ENCODE data around the gene MBD3L5.
"Not testable (repeated sequence)": the region's sequence is repeated elsewhere in the genome, so short reads cannot be mapped to it uniquely, and the experiment has no call there.

Gene MBD3L5

DNA sequence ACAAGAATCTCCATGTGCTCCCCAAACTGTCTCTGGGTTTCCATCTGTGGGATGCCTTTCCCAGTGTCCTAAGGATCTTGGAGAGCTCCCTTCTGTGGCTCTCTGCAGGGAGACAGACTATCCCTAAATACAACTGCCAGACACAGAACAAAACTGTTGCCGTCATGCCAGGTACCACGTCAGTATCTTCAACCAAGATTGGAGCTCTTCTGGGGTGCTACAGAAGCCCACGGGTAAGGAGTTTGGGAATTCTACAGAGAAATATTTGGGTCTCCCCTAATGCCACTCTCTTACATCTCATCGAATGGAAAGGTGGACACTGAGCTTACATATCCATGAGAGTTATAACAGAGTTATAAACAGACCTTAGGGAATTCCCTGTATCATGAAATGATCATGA, 33.0 kb downstream of the MBD3L5 start:
- TF ChIP-seq, protein P1, sequence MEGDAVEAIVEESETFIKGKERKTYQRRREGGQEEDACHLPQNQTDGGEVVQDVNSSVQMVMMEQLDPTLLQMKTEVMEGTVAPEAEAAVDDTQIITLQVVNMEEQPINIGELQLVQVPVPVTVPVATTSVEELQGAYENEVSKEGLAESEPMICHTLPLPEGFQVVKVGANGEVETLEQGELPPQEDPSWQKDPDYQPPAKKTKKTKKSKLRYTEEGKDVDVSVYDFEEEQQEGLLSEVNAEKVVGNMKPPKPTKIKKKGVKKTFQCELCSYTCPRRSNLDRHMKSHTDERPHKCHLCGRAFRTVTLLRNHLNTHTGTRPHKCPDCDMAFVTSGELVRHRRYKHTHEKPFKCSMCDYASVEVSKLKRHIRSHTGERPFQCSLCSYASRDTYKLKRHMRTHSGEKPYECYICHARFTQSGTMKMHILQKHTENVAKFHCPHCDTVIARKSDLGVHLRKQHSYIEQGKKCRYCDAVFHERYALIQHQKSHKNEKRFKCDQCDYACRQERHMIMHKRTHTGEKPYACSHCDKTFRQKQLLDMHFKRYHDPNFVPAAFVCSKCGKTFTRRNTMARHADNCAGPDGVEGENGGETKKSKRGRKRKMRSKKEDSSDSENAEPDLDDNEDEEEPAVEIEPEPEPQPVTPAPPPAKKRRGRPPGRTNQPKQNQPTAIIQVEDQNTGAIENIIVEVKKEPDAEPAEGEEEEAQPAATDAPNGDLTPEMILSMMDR (conservative IDR thresholded peaks at IDR 0.05; ENCODE audit: low read depth, low read length) = no peak
- no peak overlapping the region for H3K4me3 ChIP-seq (ENCODE audit: low read depth, low read length)
- no peak for DNase-seq (ENCODE audit: low read depth)

DNA sequence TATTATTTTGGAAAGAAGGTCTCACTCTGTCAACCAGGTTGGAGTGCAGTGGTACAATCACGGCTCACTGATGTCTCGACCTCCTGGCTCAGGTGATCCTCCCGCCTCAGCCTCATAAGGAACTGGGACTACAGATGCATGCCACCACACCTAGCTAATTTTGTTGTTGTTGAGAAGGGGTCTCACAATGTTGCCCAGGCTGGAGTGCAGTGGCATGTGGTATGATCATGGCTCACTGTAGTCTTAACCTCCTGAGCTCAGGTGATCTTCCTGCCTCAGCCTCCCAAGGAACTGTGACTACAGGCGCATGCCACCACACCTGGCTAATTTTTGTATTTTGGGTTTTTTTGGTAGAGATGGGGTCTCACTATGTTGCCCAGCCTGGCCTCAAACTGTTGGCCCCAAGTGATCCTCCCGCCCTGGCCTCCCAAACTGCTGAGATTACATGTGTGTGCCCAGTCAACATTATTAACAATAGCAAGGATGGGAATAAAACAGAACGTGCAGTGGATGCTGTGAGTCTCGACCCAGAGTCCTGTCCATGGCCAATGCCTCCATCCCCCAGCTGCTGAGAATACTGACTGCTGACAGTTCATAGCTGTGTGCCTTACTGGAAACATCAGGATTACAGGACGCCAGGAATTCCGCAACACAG, 33.5 kb downstream of the MBD3L5 start:
- TF ChIP-seq, protein P1 (conservative IDR thresholded peaks at IDR 0.05; ENCODE audit: low read depth, low read length) = no peak
- no peak overlapping the region for H3K4me3 ChIP-seq (ENCODE audit: low read depth, low read length)
- DNase-seq (ENCODE audit: low read depth) = no peak

GRCh38 chr19:7067122-7067521, 36.7 kb downstream of the MBD3L5 start:
- TF ChIP-seq, protein P1 (conservative IDR thresholded peaks at IDR 0.05; ENCODE audit: low read depth, low read length) = peak; percentile 52
- H3K4me3 ChIP-seq (ENCODE audit: low read depth, low read length) = not testable (repeated sequence)
- peak; percentile 53 for DNase-seq (ENCODE audit: low read depth)

DNA sequence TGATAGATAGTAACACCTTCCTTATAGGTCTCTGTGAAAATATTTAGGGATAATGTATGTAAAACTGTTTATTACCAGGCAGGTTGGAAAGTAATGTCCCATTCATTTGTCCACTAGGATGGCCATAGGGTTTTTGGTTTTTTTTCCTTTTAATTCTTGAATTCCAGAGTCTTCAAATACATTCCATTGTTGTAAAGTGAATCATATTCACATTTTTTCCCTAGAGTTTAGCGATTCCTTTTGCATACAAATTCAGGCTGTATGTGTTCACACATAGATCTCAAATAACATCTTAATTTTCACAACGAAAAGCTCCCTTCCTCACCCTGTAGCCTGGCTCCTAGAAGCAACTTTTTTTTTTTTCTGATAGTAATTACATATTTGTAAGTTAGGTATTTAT, 37.3 kb downstream of the MBD3L5 start:
- peak; percentile 33 for DNase-seq (ENCODE audit: low read depth)
- TF ChIP-seq, protein P1 (conservative IDR thresholded peaks at IDR 0.05; ENCODE audit: low read depth, low read length) = no peak
- H3K4me3 ChIP-seq (ENCODE audit: low read depth, low read length) = no peak overlapping the region

GRCh38 chr19:7068599-7068998, 38.2 kb downstream of the MBD3L5 start:
- no peak for DNase-seq (ENCODE audit: low read depth)
- no peak overlapping the region for H3K4me3 ChIP-seq (ENCODE audit: low read depth, low read length)
- TF ChIP-seq, protein P1 (conservative IDR thresholded peaks at IDR 0.05; ENCODE audit: low read depth, low read length) = no peak

DNA sequence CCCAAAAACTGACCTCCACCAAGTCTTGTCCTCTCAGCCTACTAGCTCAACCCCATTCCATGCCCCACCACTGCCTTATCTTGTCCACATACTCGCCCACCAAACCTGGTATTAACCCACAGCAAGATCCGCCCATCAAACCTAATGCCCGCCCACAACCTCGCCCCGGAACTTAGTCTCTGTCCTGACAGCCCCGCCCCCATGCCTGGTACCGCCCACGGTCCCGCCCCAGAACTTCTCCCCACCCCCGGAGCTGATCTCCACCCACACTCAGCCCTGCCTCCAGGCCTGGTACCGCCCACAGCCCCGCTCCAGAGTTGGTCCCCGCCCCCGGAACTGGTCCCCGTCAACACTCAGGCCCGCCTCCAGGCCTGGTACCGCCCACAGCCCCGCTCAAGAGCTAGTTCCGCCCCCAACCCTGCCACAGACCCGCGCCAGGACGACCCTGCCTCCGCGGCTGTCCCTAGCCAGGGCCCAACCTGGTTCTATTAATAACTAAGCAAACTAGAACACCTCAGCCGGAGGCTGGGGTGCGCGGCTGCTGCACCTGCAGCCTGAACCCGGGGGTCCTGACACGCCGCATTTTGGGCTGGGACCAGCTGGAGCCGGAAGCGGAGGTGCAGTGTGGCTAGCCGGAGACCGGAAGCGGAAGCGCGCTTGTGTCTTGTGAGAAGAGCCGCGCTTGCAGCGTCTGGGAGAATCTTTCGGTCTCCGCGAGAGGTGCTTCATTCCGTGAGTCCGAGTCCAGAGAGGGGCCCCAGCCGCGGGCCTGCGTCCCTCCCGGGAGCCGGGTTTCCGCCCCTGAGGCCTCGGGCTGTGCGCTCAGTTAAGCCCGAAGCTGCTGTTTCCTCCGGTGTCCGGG, 38.9 kb downstream of the MBD3L5 start, which contains the start of gene ZNF557:
Gene ZNF557 (plus strand): TSS at position 662 of the 862 bp plus-strand sequence. CDS start 5,372 bp downstream, outside the sequence.
- peak within 1 kb of the TSS; percentile 92 for H3K4me3 ChIP-seq (ENCODE audit: low read depth, low read length)
- peak; percentile 99 for DNase-seq (ENCODE audit: low read depth)
- TF ChIP-seq, protein P1 (conservative IDR thresholded peaks at IDR 0.05; ENCODE audit: low read depth, low read length) = no peak

Measured in choroid plexus epithelial cell (primary cell).